Epithelial cell of prostate (primary cell): ENCODE results near the gene KLHL30.
"Not testable (repeated sequence)": the region's sequence is repeated elsewhere in the genome, so short reads cannot be mapped to it uniquely, and the experiment has no call there.

Experiments
- DNase-seq: peaks from one replicate; pipeline ENCODE4 v3.0.0-alpha.2; 2011; ENCODE audit warnings: low read depth, low spot score
- H3K27ac ChIP-seq: fragments of 450-650 bp; 2 replicates; pipeline ENCODE4 v1.5.1; 2017; ENCODE audit warnings: mild to moderate bottlenecking

The KLHL30 gene

DNA sequence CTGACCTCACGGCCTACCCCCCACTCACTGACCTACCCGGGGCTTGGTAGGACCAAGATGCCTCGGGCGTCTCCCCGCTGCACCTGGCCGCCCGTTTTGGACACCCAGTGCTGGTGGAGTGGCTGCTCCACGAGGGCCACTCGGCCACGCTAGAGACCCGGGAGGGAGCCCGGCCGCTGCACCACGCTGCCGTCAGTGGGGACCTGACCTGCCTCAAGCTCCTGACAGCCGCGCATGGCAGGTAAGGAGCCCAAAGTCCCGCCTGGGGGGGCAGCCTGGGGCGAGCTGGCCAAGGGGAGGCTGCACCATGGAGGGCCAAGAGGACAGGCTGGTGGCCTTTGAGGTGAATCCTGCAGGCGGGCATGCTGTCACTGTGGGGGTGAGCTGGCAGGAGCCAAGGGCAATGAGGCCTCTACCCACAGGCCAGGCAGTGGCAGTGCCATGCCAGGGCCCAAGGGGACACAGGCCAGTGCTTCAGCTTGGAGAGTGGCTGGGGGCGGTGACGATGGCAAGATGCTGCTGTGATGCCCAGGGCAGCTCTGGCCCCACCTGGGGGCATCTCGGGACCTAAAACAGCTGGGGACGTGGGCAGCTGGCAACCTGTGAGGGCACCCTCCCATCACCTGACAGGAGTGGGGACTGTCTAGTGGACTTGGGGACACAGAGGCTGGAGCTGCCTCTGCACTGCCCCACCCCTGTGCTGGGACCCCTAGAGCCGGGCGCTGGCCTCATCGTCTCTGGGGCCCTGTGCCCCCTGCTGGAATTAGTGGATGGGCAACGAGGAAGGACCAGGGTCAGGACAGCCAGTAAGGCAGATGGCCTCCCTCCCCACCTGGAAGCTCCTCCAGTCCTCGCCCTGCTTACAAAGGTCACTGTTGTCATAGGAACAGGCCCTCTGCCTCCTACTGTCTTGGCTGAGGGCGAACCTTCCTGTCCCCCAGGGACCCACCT, 36.3 kb upstream of the KLHL30 start:
- no peak for DNase-seq
- no peak overlapping the region for H3K27ac ChIP-seq

DNA sequence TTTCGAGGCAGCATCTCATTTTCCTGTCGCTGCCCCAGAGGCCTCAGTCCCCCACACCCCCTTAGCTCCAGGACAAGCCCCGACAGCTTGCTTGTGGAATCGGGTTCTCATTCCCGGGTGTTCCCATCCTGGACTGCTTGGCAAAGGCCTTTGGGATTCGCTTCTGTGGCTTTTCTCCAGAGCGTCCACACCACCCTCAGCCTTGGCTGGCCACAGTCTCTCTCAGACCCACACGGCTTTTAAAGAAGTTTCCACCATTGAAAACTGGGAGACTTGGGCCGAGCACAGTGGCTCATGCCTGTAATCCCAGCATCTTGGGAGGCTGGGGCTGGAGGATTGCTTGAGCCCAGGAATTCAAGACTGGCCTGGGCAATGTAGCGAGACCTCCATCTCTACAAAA, 35.6 kb upstream of the KLHL30 start:
- no peak for DNase-seq
- no peak overlapping the region for H3K27ac ChIP-seq

DNA sequence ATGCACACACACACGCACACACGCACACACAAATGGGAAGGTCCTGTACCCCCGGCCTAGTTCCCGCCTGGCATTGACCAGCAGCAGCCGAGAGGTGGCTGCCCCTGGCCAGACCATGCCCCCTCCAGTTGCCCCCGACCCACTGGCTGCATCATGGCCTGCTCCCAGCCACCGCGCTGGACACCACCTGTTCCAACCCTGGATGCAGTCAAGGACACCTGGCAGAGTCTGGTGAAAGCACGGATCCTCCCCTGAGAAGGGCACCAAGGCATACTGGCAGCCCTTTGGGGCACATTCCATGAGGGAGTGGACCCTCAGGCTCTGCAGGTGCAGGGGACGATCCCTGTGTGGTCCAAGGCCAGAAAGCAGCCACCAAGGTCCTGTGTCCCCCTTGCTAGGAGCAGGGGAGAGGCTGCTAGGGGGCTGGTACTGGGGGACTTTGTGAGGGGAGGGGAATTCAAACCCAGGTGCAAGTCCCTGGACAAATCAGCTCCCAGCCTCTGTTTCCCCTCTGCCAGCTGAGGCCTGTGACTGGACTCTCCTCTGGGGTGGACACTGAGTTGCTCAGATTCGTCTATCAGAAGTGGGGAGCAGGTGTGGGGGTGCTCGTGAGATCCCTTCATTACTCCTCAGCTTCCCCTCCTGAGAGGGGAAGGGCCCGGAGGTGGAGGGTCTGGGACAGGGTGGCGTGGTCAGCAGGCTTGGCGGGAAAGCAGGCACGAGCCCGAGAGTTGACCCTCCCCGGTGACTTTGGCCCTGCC, 34.8 kb upstream of the KLHL30 start:
- no peak for DNase-seq
- H3K27ac ChIP-seq: no peak overlapping the region

DNA sequence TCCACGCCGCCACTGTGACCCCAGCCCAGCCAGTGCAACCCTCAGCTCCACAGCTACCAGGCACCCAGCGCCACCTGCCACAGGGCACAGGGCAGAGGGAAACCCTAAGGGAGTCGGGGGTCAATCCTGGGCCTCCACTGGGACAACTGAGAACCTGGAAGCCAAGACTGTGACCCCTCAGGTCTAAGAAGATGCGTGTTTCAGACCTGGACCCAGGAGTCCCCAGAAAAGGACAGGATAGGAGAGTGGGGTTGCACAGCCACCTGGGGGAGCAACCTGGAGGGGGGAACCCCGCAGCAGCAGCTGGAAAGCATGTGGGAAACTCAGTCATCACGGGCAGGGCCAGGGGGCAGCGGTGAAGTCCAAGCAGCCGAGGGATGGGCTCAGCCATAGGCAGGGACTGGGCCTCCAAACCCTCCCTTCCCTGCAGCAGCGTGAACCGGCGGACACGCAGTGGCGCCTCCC, 34.2 kb upstream of the KLHL30 start:
- no peak overlapping the region for H3K27ac ChIP-seq
- no peak for DNase-seq

DNA sequence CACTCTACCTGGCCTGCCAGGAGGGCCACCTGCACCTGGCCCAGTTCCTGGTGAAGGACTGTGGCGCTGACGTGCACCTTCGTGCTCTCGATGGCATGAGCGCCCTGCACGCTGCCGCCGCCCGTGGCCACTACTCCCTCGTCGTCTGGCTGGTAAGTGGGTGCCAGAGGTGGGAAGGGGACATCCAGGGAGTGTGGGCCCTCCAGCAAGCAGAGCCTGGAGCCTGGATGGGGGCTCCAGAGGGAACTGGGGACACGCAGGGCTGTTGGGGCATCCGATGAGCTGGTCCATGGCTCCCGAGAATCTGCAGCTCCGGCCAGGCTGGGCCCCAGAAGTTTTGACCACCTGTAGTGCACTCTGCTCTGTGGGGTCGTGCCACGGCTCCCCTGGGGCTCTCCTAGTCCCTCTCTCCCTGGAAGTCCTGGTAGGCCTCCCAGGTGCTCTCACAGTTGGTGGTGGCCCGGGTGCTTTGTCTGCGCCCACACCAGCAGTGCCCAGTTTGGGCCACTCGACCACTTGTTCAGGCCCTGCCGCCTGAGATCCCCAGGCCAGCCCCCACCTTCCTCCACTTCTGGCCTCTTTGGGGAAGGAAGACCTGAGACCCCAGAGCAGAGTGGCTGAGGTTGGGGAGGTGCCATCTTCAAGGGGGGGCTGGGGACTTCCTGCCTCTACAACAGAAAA, 33.6 kb upstream of the KLHL30 start:
- no peak overlapping the region for H3K27ac ChIP-seq
- no peak for DNase-seq

DNA sequence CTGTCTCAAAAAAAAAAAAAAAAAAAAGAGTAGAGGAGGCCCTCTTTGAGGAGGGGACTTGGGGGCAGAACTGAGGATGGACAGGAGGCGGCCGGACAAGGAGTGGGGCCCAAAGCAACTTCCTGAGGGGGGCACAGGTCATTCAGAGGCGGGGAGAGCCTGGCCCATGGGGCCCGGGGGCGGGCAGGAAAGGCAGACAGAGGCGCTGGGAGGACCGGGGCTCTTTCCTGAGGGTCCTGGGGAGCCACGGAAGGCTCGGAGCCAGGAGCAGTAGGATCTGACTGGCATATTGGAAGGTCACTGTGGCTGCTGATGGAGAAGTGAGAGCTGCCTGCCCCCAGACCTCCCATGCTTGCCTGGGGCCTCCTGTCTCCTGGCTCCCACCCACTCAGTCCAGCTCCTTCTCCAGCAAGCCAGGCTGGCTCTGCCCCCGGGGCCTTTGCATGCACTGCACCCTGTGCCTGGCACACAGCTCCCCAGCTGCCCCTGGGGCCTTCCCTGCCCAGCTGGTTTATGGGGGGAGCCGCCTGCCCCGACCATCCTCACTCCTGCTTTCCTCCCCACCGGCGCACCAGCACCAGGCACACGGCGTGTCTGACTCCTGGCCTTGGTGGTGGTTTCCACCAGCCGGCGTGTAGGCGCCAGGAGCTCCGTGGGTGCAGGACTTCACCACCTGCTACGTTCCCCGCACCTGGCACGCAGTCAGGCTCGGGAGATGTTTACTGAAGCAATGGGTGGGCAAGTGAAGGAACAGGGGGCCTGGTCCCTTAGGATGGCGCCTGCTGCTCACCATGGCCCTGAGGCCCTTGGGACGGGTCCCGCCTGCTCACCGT, 32.7 kb upstream of the KLHL30 start:
- DNase-seq: no peak
- no peak overlapping the region for H3K27ac ChIP-seq

DNA sequence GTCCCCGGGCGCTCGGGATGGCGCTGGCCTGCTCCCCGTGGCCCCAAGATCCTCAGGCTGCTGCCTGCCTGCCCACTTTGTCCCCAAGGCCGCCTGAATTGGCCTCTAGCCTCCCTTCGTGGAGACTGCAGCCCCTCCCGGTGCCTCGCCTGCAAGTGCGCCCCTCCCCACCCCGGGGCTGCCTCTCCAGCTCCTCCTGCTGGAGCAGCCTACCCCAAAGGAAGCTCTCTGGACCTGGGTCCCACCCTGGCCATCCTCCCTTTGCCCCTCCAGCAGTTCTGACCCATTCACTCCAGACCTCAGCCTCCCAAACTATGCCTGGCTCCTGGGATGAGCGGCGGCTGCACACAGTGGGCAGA, 32.1 kb upstream of the KLHL30 start:
- H3K27ac ChIP-seq: no peak overlapping the region
- DNase-seq: no peak

DNA sequence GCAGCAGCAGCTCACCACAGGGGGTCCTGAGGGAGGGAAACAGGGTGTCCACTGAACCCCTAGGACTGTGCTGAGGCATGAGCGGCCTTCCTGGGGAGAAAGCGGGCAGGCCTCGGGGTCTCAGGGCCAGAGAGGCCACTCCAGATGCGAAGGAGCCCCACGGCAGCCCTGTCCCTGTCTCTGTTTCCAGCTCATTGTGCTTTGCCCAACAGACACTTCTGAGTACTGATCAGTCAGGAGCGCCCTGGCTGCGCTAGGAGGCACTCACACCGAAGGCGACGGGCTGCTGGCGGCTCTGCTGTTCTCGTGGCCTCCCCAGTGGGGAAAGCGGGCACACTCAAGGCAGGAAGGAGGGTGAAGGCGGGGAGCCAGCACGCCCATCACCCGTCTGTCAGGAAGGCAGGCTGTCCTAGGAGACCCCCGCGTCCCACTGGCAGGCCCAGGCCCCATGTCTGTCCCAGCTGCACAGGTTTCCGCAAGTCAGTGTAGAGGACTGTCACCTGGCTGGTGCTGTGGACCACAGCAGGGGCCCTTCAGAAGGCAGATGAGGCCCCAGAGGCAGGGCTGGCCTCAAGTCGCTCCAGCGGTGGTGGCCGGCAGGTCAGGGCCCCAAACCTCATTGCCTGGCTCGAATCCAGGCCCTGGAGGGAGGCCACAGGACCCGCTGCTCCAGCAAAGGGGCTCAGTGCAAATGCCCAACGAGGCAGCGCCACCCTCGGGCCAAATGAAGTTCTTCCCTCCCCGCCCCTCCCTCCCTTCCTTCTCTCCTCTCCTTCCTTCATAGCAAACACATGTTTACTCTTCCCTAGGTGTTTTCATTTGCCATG, 31.6 kb upstream of the KLHL30 start:
- no peak overlapping the region for H3K27ac ChIP-seq
- DNase-seq: no peak

DNA sequence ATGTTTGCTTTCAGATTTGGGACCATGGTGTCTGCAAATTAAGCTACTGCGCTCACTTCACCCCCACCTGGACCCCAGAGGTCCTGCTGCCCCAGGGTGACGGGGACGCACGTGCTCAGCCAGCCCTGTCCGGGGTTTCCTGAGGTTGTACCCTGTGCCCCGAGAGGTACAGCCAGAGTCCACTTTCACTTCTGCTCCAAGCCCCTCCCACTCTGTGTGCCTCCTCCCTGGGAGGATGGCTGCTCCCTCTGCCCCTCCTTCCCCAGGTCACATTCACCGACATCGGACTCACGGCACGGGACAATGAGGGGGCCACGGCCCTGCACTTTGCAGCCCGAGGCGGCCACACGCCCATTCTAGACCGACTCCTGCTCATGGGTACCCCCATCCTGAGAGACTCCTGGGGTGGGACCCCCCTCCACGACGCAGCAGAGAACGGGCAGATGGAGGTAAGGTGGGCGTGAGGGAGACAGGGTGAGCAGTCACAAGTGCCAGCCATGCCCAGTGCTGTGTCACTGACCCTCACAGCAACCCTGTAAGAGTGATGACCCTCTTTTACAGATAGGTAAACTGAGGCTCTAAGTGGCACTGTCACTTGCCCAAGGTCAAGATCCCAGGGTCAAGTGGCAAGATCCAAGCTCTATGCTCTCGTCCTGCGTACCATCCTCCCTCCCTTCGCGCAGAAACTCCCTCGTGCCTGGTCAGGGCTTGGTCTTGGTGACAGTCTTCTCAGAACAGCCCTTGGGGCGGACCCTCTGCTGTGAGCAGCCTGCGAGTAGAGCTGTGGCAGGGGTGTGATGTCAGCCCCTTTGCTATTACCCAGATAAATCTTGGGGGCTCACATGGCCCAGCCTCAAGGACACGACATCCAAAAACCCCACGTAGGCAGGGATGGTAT, 30.7 kb upstream of the KLHL30 start:
- H3K27ac ChIP-seq: no peak overlapping the region
- no peak for DNase-seq

DNA sequence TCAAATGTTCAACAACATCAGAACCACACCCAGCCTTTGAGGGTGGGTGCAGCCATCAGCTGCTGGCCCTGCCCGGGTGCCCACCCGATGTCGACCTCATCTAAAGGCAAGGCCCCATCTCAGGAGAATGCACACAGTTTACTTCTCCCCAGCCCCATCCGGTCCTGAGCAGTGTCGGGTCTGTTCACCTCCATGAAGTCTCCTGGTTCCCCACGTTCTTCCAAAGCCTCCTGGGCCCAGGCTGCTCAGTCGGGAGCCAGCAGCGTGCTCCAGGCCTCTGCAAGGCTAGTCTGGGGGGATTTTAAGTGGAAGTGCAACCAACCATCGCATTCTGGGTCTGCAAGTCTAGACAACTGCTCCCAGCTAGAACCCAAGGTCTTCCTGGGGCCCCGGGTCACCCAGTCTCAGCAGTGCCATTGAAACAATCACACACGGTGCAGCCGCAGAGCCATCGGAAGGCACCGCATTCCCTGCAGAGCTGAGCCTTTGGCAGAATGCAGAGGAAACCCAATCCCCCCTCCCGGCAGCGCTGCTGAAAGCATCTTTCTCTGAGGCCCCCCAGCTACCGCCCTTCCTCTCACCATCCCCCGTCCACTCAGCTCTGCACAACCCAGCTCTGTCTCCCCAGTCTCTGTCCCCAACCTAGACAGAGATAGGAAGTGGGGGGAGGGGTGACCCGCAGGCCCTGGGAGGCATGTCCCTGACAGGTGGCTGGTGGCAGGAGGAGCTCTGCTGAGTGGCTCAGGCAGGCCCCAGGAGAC, 29.9 kb upstream of the KLHL30 start:
- no peak for DNase-seq
- no peak overlapping the region for H3K27ac ChIP-seq

DNA sequence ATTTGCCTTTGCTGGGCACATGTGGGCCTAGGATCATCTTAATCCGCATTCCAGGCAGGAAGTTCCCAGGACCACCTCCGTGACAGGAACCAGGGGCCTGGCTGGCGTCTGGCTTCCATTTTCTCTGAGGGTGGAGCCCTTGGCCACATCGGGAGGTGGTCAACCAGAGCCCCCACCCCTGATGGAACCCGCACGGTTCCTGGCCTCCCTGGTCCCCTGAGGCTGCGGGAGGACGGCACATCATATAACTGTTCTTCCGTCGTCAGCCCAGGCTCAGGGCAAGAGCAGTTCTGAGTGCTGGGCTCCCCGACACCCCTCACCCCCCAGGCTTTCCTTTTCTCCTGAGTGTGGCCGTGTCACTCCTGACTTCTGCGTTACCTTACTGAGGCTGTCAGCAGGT, 24.9 kb upstream of the KLHL30 start:
- no peak for DNase-seq
- H3K27ac ChIP-seq: no peak overlapping the region

DNA sequence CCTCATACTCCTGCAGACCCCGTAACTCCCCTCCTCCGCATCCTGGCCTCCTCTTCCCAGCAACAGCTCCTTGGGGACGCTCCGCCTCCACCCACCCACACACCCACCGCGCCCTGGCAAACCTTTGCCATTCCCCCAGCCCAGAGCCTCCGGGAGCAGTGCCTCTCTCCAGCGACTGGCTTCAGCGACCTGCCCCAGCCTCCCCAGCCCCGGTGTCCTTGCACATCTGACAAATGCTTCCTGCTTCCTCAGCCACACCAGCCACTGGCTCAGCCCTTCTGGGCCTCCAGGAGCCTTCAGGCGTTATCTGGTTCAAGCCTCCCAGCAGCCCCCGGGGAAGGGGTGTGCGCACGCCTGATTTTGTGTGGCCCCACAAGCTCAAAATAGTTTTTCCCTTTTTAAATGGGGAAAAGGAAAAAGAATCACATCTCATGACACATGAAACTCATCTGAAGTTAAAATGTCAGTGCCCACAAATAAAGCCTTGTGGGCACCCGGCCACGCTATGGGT, 24.1 kb upstream of the KLHL30 start:
- DNase-seq: no peak
- H3K27ac ChIP-seq: no peak overlapping the region

DNA sequence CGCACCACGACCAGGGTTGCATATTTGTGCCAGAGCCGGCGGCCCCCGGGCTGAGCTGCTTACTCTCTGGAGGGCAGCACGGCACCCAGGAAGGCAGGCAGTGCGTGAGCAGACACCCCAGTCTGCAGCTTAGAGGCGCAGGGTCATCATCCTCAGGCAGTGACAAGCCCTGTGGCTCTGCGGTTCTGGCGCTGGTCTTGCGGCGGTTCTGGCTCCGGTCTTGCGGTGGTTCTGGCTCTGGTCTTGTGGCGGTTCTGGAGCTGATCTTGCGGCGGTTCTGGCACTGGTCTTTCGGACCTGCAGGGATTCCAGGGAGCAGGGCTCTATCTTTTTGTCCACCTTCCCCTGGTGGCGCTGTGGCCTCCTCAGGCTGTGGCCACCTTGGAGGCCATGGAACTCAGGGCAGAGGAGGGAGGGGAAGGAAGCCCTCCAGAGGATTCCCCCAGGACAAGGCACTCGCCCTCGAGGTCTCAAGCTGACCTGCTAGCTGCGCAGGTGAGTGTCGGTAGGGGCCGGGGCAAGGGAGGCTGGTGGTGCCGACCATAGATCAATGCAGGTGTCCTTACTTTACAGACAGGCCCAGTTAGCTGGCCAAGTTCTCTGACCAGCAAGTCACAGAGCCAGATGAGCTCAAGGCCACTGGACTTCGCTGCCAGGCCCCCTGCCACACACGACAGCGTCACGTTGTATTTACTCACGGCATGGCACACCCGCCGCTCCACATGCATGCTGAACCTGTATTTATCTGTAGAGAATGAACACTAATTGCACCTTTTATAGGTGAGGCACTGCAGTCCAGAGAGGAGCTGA, 23.4 kb upstream of the KLHL30 start:
- DNase-seq: no peak
- H3K27ac ChIP-seq: no peak overlapping the region

DNA sequence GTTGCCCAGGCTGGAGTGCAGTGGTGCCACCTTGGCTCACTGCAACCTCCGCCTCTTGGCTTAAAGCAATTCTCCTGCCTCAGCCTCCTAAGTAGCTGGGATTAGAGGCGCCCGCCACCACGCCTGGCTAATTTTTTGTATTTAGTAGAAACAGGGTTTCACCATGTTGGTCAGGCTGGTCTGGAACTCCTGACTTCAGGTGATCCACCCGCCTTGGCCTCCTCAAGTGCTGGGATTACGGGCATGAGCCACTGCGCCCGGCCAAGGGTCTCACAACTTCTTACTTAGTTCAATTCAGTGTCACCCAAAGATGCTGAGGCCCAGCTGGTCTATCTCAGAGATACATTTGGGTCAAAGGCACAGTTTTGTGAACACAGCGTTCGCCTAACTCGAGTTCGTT, 22.8 kb upstream of the KLHL30 start:
- not testable (repeated sequence) for DNase-seq, H3K27ac ChIP-seq

DNA sequence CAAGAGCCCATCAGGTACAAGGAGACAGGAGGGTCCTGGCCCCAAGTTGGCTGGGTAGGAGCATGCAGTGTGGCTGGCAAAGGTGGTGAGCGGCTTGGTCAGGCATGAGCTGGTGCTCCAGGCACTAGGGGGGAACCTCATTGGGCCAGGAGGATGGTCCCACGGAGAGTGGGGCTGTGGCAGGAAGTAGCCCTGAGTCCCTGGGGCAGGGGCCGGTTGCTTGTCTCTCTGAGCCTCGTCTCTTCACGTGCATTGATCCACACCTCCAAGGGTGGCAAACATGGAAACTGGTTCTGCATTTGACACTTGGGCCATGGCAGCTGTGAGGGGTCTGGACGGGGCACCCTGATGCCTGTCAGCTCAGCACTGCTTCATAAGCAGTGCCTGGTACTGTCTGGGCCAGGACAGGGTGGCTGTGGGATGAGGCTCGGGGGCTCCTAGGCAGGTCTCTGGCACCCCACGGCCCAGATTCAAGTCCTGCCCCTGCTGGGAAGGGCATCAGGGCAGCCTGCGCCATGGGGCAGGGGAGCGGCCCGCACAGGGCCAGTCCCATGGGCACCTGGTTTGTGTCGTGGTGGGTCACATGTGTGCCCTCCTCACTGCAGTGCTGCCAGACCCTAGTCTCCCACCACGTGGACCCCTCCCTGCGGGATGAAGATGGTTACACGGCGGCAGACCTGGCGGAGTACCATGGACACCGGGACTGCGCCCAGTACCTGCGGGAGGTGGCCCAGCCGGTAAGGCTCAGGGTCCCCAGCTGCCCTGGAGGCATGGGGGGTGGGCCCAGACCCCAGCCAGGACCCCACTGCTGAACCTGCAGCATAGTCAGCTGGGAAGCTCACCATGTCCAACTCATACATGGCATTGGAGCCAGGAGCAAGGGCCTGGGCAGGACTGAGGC, 21.9 kb upstream of the KLHL30 start:
- DNase-seq: no peak
- H3K27ac ChIP-seq: no peak overlapping the region
